DLD1 (cell line): ENCODE results near the gene ZNF836.

Source experiments
- in situ Hi-C: cut with HindIII; loops from 2 replicates; pipeline ENCODE4 v1.10.0; 2017; ENCODE audit warnings: low sequenced_read_pairs

The ZNF836 gene

DNA sequence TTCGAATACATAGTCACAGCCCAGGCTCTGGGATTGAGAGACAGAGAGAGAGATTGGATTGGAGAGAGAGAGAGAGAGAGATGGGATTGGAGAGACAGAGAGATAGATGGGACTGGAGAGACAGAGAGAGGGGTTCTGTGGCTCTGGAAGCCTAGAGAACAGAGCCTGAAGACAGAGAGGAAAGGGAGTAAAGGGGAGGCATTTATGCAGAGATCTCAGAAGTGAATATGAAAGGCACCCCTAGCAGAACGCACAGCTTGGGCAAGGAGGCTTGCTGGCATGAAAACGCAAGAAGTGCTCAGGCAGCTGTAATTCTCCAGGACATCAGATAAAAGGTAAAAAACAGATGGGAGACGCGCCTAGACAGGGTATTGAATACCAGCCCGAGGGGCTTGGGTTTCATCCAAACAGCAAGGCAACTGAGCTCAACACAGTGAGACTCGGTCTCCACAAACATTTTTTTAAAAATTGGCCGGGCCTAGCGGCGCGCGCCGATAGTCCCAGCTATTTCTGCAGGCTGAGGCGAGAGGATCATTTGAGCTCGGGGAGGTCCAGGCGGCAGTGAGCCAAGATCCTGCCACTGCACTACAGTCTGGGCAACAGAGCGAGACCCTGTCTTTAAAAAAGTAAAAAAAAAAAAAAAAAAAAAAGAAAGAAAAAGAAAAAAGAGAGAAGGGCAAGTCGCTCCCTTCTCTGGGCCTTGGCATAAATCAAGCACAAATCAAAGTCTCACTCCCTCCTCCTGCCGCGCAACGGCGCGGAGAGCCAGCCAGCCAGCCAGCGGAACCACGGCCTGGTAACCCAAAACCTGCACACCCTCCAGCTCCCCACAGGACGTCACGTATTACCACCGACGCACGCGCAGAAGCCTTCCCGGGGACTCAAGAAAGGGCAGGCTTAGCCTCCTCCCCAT is 17.7 kb upstream of the ZNF836 start:
- in situ Hi-C loops: no loop called here

DNA sequence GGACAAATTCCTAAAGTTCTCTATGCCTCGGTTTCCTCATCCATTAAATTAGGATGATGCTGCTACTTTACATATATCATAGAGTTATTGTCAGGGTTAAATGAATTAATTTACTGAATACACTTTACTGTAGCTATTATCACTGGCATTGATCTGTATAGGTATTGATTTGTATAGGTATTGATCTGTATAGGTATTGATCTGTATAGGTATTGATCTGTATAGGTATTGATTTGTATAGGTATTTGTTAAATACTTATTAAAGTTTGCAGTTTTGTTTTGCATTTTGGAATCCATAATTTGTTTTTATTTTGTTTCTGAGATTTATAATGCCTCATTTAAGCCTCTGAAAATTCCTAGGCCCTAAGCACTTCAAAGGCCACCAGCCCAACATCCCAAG is 16.0 kb upstream of the ZNF836 start:
- in situ Hi-C loops: no loop called here

DNA sequence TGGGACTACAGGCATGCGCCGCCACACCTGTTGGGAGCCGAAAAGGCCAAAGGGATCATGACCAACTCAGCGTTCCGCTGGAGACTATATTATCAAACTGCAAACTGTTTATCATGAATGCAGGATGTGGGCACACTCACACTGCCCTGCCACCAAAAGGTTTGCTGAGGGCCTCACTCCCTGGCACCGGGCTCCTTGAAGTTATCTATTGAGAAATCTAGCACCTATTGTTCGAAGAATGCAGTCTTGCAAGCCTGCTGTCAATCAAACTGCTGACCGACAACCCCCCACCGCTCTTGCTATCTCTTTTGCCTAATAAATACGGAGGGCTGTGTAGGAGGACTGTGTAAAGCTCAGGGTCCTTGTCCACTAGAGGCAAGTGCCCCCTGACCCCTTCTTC is 5.2 kb upstream of the ZNF836 start:
- in situ Hi-C loops: no loop called here

DNA sequence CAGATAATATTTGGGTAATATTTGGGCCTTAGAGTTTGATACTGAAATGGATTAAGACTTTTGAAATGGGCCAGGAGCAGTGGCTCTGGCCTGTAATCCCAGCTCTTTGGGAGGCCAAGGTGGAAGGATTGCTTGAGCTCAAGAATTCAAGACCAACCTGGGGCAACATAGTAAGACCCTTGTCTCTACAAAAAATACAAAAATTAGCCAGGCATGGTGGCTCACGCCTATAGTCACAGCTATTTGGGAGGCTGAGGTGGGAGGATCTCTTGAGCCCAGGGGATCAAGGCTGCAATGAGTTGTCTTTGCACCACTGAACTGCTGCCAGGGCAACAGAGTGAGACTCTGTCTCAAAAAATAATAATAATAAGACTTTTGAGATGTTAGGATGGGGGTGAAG is 926 bp upstream of the ZNF836 start:
- in situ Hi-C loops: no loop called here

DNA sequence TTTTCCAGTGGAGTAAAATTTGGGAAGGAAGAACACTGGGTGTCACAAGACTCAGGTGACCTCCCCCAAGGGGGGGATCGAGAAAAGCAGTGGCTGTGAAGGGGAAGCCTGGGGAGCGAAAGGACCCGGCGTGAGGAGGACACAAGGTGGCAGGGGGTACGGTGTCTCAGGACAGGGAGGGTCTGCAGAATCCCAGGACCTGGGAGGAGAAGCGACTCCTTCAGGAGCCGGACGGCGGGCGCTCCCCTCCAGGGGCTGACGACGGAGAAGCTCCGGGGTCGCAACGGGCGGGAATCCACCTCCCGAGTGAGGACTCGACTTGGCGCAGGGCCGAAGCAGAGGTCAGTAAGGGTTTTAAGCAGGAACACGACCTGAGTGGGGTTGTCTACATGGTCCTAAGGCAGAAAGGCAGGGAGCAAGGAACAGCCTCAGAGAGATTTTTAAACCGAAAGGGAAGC is 529 bp downstream of the ZNF836 start:
- in situ Hi-C loops: no loop called here

DNA sequence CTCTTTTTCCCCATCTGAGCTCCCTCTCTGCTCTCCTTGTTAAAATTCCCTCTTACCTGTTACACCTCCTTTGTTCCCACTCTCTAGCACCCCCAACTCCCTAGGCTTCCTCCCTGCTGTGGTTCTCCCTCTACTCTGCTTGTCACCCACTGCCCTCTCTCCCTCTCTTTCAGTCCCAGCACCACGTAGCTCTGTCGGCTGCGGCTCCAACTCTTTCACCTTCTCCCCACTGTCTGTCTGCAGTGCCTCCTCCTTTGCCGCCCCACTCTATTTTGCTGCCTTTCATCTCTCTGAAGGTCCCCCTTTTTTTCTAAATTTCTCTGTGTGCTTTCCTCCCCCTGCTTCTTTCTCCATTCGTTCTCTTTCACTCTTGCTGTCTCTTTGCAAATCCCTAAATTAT is 1.1 kb downstream of the ZNF836 start:
- in situ Hi-C loops: no loop called here

DNA sequence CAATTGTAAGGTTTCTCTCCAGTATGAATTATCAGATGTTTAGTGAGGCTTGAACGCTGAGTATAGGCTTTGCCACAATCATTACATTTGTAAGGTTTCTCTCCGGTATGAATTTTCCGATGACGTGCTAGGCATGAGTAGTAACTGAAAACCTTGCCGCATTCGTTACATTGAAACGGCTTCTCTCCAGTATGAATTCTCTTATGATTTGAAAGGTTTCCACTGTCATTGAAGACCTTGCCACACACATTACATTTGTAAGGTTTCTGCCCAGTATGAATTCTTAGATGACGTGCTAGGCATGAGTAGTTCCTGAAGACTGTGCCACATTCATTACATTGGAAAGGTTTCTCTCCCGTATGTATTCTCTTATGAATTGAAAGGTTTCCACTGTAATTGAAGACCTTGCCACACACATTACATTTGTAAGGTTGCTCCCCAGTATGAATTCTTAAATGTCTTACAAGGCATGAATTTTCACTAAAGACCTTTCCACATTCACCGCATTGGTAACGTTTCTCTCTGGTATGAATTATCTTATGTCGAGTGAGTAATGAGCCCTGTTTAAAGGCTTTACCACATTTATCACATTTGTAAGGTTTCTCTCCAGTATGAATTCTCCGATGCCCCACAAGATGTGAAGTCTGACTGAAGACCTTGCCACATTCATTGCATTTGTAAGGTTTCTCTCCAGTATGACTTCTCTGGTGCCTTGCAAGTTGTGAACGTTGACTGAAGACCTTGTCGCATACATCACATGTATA is 15.6 kb downstream of the ZNF836 start:
- in situ Hi-C loops: no loop called here

DNA sequence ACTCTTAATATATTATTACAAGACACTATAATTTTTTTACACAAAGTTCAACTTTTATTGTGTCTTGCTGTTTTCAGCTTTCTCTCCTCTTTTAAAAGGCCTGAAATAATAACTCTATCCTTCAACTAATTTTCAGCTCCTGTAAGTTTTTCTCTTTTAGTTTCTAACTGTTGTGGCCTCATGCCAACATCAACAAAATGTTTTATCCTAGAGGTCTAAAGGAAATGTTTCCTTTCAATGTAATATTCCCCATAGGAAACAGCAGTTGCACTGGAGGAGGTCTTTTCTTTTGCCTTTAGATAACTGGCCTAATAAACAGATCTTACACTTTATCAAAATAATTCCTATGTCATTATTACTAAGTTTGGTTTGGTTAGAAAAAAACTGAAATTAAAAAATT is 23.2 kb downstream of the ZNF836 start:
- in situ Hi-C loops: no loop called here

DNA sequence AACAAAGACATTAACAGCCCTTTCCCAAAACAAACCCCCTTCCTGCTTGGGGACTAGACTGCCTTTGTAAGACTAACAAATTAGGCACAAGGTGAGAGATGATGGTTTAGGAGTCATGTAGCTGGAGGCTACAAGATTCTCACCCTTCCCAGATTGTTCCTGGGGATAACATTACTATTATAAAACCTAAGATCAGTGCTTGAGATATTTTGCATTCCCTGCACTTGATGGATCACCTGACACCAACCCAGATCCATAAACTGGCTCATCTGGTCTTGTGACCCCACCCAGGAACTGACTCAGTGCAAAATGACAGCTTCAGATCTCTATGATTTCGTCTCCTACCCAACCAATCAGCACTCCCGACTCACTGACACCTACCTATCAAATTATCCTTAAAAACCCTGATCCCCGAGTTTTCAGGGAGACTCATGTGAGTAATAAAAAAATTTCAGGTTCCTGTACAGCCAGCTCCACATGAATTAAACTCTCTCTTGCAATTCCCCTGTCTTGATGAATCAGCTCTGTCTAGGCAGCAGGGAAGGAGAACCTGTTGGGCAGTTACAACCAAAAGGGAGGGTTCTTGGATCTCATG is 29.3 kb downstream of the ZNF836 start:
- in situ Hi-C loops: no loop called here

DNA sequence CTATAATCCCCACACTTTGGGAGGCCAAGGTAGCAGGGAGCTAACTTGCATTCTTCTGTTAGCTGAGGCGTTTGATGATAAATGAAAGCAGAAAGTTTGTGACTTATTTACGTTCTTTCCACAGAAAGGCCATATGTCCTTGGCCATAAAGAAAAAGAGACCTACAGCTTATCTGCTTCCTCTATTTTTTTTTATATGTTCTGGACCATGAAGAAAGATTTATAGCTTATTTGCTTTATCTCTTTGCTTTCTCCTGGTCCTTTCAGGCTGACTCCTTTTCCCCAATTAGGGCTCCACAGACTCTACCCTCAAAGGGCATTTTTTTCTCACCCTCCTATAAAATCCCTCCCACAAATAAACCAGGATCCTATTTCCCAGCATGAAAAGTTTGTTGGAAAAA is 30.2 kb downstream of the ZNF836 start:
- in situ Hi-C loops: no loop called here

DNA sequence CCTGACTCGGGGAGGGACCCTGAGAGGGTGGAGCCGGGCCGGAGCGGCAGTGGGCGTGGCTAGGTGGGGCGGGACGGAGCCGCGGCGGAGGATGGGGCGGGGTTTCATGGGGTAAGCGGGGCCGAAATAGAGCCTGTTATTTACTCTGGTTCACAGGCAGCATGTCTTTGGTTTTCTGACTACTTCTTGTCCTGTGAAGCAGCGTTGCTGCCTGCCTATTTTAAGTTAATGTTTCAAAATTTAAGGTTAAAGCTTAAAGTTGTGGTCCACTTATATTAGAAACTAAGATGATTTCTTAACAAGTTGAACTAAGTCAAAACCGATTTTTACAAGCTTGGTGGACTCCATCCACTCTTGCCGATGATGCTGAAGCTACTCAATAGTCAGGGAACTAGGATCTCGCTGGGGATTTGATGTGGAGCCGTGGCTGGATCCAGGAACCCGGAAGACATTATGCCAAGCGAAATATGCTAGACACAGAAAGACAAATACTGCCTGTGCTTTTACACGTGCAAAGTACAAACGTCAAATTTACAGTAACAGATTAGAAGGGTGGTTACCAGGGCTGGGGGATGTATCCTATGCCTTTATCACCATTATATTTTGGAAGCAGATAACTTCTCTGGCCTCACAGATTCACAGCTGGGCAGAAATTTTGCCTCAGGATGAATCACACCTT is 31.2 kb downstream of the ZNF836 start:
- in situ Hi-C loops: no loop called here

DNA sequence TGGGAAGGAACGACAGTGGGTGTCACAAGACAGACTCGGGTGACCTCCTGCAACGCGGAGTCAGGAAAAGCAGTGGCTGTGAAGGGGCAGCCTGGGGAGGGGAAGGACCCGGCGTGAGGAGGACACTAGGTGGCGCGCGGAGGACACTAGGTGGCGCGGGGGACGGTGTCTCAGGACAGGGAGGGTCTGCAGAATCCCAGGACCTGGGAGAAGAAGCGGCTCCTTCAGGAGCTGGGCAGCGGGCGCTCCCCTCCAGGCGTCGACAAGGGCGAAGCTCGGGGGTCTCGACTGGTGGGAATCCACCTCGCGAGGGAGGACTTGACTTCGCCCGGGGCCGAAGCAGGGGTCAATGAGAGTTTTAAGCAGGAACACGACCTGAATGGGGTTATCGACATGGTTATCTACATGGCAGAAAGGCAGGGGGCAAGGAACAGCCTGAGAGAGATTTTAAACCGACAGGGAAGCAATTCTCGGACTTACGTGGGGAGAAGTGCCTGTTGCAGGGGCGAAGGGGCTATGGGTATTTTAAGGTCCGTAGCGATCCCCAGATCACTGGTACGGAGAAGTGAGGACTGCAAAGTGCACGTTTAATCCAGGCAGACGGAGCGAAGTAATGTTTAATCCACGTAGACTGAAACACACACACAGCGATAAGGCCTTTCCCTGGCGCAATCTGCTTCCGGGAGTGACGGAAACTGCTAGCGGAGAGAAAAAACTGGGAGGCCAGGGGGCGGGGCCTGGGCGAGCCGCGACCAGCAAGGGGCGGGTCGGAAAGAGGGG is 32.0 kb downstream of the ZNF836 start, which contains the start of gene ZNF616:
TSS of gene ZNF616 (minus strand) at position 687 of the 780 bp plus-strand sequence. CDS start 9,426 bp downstream, outside the sequence.
- in situ Hi-C loops: no loop called here

DNA sequence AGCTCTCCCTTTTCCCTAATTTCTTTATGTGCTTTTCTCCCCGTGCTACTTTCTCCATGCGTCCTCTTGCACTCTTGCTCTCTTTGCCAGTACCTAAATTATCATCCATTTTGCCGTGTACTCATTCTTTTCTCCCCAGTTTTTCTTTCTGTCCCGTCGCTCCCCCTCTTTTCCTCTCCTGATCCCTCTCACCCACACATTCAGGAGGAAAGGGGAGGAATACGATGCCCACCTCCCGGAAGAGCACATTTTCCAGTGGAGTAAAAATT is 32.5 kb downstream of the ZNF836 start:
- in situ Hi-C loops: no loop called here

DNA sequence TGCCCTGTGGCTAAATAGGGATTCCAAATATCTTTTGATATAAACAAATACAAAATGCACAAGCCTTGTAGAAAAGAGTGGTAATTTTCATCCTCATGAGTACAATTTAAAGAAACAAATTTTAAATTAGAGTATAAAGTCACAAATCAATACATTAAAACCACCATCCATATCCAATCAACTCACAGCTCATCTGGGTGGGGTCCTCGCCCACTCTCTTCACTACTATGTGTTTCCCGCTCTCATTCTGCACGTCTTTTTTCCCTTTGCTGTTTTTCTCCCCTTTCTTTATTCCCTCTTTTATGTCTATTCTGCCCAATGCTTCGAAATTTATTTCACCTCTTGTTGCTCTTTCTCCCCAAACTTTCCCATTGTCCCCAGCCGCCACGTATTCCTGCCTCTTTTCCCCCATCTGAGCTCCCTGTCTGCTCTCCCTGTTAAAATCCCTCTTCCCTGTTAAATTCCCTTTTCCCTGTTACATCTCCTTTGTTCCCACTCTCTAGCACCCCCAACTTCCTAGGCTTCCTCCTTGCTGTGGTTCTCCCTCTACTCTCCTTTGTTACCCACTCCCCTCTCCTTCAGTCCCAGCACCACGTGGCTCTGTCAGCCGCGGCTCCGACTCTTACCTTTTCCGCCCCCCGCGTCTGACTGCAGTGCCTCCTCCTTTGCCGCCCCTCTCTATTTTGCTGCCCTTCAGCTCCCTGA is 33.0 kb downstream of the ZNF836 start:
- in situ Hi-C loops: no loop called here

DNA sequence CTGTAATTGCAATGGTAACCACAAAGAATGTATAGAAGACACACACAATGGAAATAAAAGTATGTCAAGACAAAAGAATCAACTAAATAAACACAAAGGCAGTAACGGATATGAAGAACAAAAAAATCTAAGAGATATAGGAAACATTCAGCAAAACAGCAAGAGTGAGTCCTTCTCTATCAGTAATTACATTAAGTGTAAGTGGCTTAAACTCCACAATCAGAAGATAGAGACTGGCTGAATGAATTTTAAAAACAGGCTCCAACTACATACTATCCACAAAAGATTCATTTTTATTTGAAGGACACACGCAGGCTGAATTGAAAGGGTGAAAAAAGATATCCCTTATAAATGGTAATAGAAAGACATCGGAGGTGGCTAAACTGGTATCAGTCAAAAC is 51.1 kb downstream of the ZNF836 start:
- in situ Hi-C loops: no loop called here

DNA sequence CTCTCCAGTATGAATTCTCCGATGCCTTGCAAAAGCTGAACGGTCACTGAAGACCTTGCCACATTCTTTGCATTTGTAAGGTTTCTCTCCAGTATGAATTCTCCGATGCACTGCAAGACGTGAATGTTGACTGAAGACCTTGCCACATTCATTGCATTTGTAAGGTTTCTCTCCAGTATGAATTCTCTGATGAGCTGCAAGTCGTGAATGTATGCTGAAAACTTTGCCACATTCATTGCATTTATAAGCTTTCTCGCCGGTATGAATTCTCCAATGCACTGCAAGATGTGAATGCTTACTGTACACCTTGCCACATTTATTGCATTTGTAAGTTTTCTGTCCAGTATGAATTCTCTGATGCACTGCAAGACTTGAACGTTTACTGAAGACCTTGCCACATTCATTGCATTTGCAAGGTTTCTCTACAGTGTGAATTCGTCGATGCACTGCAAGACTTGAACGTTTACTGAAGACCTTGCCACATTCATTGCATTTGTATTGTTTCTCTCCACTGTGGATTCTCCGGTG is 55.8 kb downstream of the ZNF836 start:
- in situ Hi-C loops: no loop called here

DNA sequence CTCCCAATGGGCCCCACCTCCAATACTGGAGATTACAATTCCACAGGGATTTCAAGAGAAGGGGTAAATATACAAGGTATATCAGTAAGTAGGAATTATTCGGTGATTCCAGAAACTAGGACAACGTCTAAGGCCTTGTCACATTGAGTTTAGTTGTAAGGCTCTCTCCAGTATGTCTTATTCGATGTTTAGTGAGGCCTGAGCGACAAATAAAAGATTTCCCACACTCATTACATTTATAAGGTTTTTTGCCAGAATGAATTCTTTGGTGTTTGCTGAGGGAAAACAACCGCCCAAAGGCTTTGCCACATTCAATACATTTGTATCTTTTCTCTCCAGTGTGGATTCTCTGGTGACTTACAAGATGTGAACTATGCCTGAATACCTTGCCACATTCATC is 56.7 kb downstream of the ZNF836 start:
- in situ Hi-C loops: no loop called here

DNA sequence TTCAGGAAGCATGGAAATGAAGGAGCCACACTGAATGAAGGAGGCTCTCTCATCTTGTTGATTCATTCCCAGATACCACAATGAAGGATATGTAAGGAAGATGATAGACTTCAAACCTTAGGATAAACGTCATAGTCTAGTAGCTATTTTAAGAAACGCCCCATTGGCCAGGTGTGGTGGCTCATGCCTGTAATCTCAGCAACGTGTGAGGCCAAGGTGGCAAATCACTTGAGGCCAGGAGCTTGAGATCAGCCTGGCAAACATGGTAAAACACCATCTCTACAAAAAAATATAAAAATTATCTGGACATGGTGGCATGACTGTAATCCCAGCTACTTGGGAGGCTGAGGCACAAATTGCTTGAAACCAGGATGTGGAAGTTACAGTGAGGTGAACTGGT is 58.8 kb downstream of the ZNF836 start:
- in situ Hi-C loops: no loop called here

DNA sequence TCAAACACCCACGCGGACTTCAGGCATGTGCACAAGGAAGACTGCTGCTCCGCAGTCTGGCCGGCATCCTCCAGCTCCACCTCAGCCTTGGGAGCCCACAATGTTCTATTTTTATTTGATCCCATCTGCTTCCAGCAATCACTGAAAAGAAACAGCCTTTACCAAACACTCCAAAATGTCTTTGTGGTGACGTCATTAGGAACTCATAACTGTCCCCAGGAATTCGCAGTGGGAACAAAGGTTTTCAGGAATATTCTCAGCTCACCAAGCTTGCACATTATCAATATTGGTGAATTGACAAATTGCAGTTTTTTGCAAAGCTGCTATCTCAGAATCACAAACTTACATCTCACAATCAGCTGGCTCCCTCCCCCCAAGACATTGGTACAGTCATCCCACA is 60.6 kb downstream of the ZNF836 start:
- in situ Hi-C loops: no loop called here
